22Rv1 (cell line): Measurements from ENCODE around the gene EML4.

ENCODE experiments used
- ZFX ChIP-seq: fragments of 450-650 bp; IDR thresholded peaks from 2 replicates; pipeline ENCODE4 v1.6.1; 2017; ENCODE audit warnings: antibody characterized with exemption, borderline replicate concordance
- TF ChIP-seq, protein P1 (sequence below): fragments of 450-650 bp; IDR thresholded peaks from 2 replicates; pipeline ENCODE4 v1.5.1; 2017; ENCODE audit warnings: mild to moderate bottlenecking

DNA sequence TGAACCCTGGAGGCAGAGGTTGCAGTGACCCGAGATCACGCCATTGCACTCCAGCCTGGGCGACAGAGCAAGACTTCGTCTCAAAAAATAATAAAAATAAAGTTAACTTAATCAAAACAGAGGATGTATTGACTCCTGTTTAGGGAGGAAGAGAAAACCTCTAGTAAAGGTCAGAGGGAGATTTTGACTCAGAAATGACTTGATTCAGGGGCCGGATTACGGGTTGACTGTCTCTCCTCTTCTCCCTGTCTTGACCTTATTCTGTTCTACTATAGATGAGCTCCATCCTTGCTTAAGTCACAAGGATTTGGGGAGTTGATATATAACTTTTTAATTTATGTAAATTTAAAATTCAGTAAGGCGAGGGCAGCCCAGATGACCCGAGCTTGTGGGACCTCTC, 120.9 kb downstream of the EML4 start:
- TF ChIP-seq, protein P1, sequence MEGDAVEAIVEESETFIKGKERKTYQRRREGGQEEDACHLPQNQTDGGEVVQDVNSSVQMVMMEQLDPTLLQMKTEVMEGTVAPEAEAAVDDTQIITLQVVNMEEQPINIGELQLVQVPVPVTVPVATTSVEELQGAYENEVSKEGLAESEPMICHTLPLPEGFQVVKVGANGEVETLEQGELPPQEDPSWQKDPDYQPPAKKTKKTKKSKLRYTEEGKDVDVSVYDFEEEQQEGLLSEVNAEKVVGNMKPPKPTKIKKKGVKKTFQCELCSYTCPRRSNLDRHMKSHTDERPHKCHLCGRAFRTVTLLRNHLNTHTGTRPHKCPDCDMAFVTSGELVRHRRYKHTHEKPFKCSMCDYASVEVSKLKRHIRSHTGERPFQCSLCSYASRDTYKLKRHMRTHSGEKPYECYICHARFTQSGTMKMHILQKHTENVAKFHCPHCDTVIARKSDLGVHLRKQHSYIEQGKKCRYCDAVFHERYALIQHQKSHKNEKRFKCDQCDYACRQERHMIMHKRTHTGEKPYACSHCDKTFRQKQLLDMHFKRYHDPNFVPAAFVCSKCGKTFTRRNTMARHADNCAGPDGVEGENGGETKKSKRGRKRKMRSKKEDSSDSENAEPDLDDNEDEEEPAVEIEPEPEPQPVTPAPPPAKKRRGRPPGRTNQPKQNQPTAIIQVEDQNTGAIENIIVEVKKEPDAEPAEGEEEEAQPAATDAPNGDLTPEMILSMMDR, result no peak
- no peak for TF ChIP-seq ZFX
